GM20431 (cell line): Measurements from ENCODE around the gene MLYCD.

Experiments used
- in situ Hi-C: fragments of 300-500 bp; cut with MseI, MboI; formaldehyde crosslinking; loops from one replicate; pipeline ENCODE4 v1.15.0; 2020; ENCODE audit warnings: low sequenced_read_pairs; ENCODE audit not compliant: unreplicated experiment

Gene MLYCD

GRCh38 chr16:83965444-83966152 lies 66.7 kb downstream of the MLYCD start:
- in situ Hi-C loops = loop anchor here (25.0 kb wide), 1 partner anchor 222 kb away; the partner anchor contains the start of genes ADAD2 and TAF1C

GRCh38 chr16:83966153-83966696 lies 67.3 kb downstream of the MLYCD start:
- in situ Hi-C loops = loop anchor here (25.0 kb wide), 1 partner anchor 221 kb away; the partner anchor contains the start of genes ADAD2 and TAF1C

- in situ Hi-C loops = loop anchor here (25.0 kb wide), 1 partner anchor 220 kb away; the partner anchor contains the start of genes ADAD2 and TAF1C
These were observed 68.2 kb downstream of the MLYCD start for GRCh38 chr16:83967091-83967490.

- in situ Hi-C loops = loop anchor here (25.0 kb wide), 1 partner anchor 219 kb away; the partner anchor contains the start of genes ADAD2 and TAF1C
These were observed 69.0 kb downstream of the MLYCD start, which contains the start of gene NECAB2 for GRCh38 chr16:83967838-83968305. NECAB2 (plus strand) TSS chr16:83968244; CDS start chr16:83968649, 405 bp downstream.

GRCh38 chr16:83968306-83968851 lies 69.5 kb downstream of the MLYCD start:
- in situ Hi-C loops = loop anchor here (25.0 kb wide), 1 partner anchor 219 kb away; the partner anchor contains the start of genes ADAD2 and TAF1C

GRCh38 chr16:83968891-83969649 lies 70.2 kb downstream of the MLYCD start:
- in situ Hi-C loops = loop anchor here (25.0 kb wide), 1 partner anchor 218 kb away; the partner anchor contains the start of genes ADAD2 and TAF1C

GRCh38 chr16:83969771-83970429 lies 71.0 kb downstream of the MLYCD start:
- in situ Hi-C loops = loop anchor here (25.0 kb wide), 1 partner anchor 217 kb away; the partner anchor contains the start of genes ADAD2 and TAF1C

- in situ Hi-C loops = loop anchor here (25.0 kb wide), 1 partner anchor 217 kb away; the partner anchor contains the start of genes ADAD2 and TAF1C
These were observed 71.5 kb downstream of the MLYCD start for GRCh38 chr16:83970430-83970815.

GRCh38 chr16:83971165-83972130 lies 72.5 kb downstream of the MLYCD start:
- in situ Hi-C loops = loop anchor here (25.0 kb wide), 1 partner anchor 216 kb away; the partner anchor contains the start of genes ADAD2 and TAF1C

- in situ Hi-C loops = loop anchor here (25.0 kb wide), 1 partner anchor 215 kb away; the partner anchor contains the start of genes ADAD2 and TAF1C
These were observed 73.5 kb downstream of the MLYCD start for GRCh38 chr16:83972256-83973008.

GRCh38 chr16:83973077-83973476 lies 74.2 kb downstream of the MLYCD start:
- in situ Hi-C loops = loop anchor here (25.0 kb wide), 1 partner anchor 214 kb away; the partner anchor contains the start of genes ADAD2 and TAF1C

GRCh38 chr16:83973581-83974385 lies 74.9 kb downstream of the MLYCD start:
- in situ Hi-C loops = loop anchor here (25.0 kb wide), 1 partner anchor 214 kb away; the partner anchor contains the start of genes ADAD2 and TAF1C

- in situ Hi-C loops = loop anchor here (25.0 kb wide), 1 partner anchor 213 kb away; the partner anchor contains the start of genes ADAD2 and TAF1C
These were observed 75.6 kb downstream of the MLYCD start for GRCh38 chr16:83974475-83974874.

GRCh38 chr16:83975590-83976260 lies 76.8 kb downstream of the MLYCD start:
- in situ Hi-C loops = loop anchor here (25.0 kb wide), 1 partner anchor 512 kb away; no protein-coding TSS in a partner anchor
